Stimulated activated CD8-positive, alpha-beta memory T cell treated with anti-CD3 and anti-CD28 coated beads, Interleukin-7, amount 100 ng/mL, for 24 hours (primary cell): ENCODE results near the gene IQSEC1.

ENCODE experiments used
- DNase-seq: peaks from one replicate; pipeline ENCODE4 v3.0.0-alpha.2; 2020; ENCODE audit warnings: low read depth

The IQSEC1 gene

GRCh38 chr3:12907296-12907695, 165.9 kb downstream of the IQSEC1 start:
- no peak for DNase-seq

- no peak for DNase-seq
Observed at GRCh38 chr3:12906916-12907290, 166.3 kb downstream of the IQSEC1 start.

GRCh38 chr3:12906141-12906915, 166.9 kb downstream of the IQSEC1 start:
- no peak for DNase-seq

- no peak for DNase-seq
Observed at GRCh38 chr3:12905316-12906071, 167.7 kb downstream of the IQSEC1 start.

- DNase-seq, result no peak
Observed at GRCh38 chr3:12904951-12905315, 168.3 kb downstream of the IQSEC1 start.

- no peak for DNase-seq
Observed at GRCh38 chr3:12903881-12904280, 169.3 kb downstream of the IQSEC1 start.

- no peak for DNase-seq
Observed at GRCh38 chr3:12903000-12903800, 170.0 kb downstream of the IQSEC1 start.

GRCh38 chr3:12902181-12902999, 170.8 kb downstream of the IQSEC1 start:
- no peak for DNase-seq

GRCh38 chr3:12901623-12902045, 171.6 kb downstream of the IQSEC1 start:
- DNase-seq, result no peak

- no peak for DNase-seq
Observed at GRCh38 chr3:12900885-12901411, 172.3 kb downstream of the IQSEC1 start.

- DNase-seq, result no peak
Observed at GRCh38 chr3:12898965-12899755, 174.1 kb downstream of the IQSEC1 start.

- DNase-seq, result no peak
Observed at GRCh38 chr3:12898290-12898964, 174.8 kb downstream of the IQSEC1 start.

GRCh38 chr3:12897381-12898289, 175.6 kb downstream of the IQSEC1 start:
- no peak for DNase-seq

- DNase-seq, result no peak
Observed at GRCh38 chr3:12896063-12896985, 176.9 kb downstream of the IQSEC1 start.

GRCh38 chr3:12895391-12896062, 177.7 kb downstream of the IQSEC1 start:
- DNase-seq, result no peak

- no peak for DNase-seq
Observed at GRCh38 chr3:12894629-12895028, 178.6 kb downstream of the IQSEC1 start.

GRCh38 chr3:12893852-12894251, 179.4 kb downstream of the IQSEC1 start:
- DNase-seq, result no peak
